GM10266 (cell line): ENCODE results near the gene GRID1.
"Not testable (repeated sequence)": the region's sequence is repeated elsewhere in the genome, so short reads cannot be mapped to it uniquely, and the experiment has no call there.

Experiments
- DNase-seq: peaks from one replicate; pipeline ENCODE4 v3.0.0; 2012; ENCODE audit errors: extremely low spot score
- CTCF ChIP-seq: IDR thresholded peaks from 2 replicates; pipeline ENCODE4 v1.5.1; 2012; ENCODE audit warnings: mild to moderate bottlenecking, low read depth; ENCODE audit not compliant: control insufficient read depth, insufficient read depth; ENCODE audit errors: missing control alignments

The GRID1 gene

GRCh38 chr10:86176850-86177536 lies 189.6 kb downstream of the GRID1 start:
- no peak for TF ChIP-seq CTCF
- no peak for DNase-seq

GRCh38 chr10:86175476-86175875 lies 191.1 kb downstream of the GRID1 start:
- DNase-seq = not testable (repeated sequence)

GRCh38 chr10:86172301-86172700 lies 194.3 kb downstream of the GRID1 start:
- no peak for DNase-seq
- TF ChIP-seq CTCF = no peak

GRCh38 chr10:86170255-86171108 lies 196.1 kb downstream of the GRID1 start:
- no peak for TF ChIP-seq CTCF
- no peak for DNase-seq

GRCh38 chr10:86169506-86170254 lies 196.9 kb downstream of the GRID1 start:
- TF ChIP-seq CTCF = no peak
- no peak for DNase-seq

GRCh38 chr10:86169066-86169465 lies 197.5 kb downstream of the GRID1 start:
- no peak for DNase-seq
- TF ChIP-seq CTCF = no peak

GRCh38 chr10:86168256-86168655 lies 198.3 kb downstream of the GRID1 start:
- TF ChIP-seq CTCF = no peak
- DNase-seq = no peak
